HCT116 (cell line): ENCODE results near the gene FALEC. TPM values are rescaled to one million over a fixed set of nuclear protein-coding genes. Genes with fewer than 3 reads are reported as not detected.
"Not testable (repeated sequence)": the region's sequence is repeated elsewhere in the genome, so short reads cannot be mapped to it uniquely, and the experiment has no call there.

ENCODE experiments used
- ATAC-seq: fragments of 200-7000 bp; cut with Tn5 transposase; 2 replicates; pipeline ENCODE4 v1.9.1; 2020; ENCODE audit warnings: mild to moderate bottlenecking, moderate library complexity
- BruUV-seq: library from RNA; stranded (reverse); fragments of 400-500 nt; replicated peaks from 2 replicates; lab custom pipeline; 2021; lab: Mats Ljungman, UMichigan
- CTCF ChIA-PET: fragments of 300-600 bp; sonication (Branson Sonifier 250); formaldehyde crosslinking; loops from one replicate; lab custom pipeline; 2021; ENCODE audit warnings: antibody characterized with exemption; lab: Charles Lee
- POLR2A ChIA-PET: fragments of 300-600, 350-600 bp; sonication (Branson Sonifier 250); formaldehyde crosslinking; loops from one replicate; lab custom pipeline; 2021; ENCODE audit warnings: antibody characterized with exemption; lab: Charles Lee
- RAD21 ChIA-PET, 2 experiments: fragments of 300-600 bp; sonication (Branson Sonifier 250); formaldehyde crosslinking; loops; one replicate each; lab custom pipeline; 2023; ENCODE audit warnings: low total read pairs in 2 of 2; ENCODE audit not compliant: uncharacterized antibody in 2 of 2, unreplicated experiment in 2 of 2, low non-redundant PET in 1 of 2; lab: Charles Lee
- DNase-seq: peaks from one replicate; pipeline ENCODE4 v3.0.0-alpha.2; 2010; ENCODE audit warnings: low read depth, low spot score
- H2AFZ ChIP-seq: fragments of 200-600 bp; shearing (Covaris generic), sonication (generic); 2 replicates; pipeline ENCODE4 v1.6.1; 2017; ENCODE audit warnings: low read depth, mixed run types, mixed read lengths, antibody characterized with exemption, low read length; ENCODE audit not compliant: poor library complexity, severe bottlenecking
- H3K27ac ChIP-seq: 2 replicates; pipeline ENCODE4 v1.5.1; 2012; ENCODE audit warnings: low read depth, low read length
- H3K27me3 ChIP-seq: fragments of 200-600 bp; sonication (generic); 2 replicates; pipeline ENCODE4 v1.6.1; 2016; ENCODE audit warnings: mixed run types, low read length, mixed read lengths; ENCODE audit not compliant: insufficient read depth
- H3K36me3 ChIP-seq, 2 experiments: fragments of 200-500 bp in 1 of 2; fragments of 200-600 bp in 1 of 2; sonication (Bioruptor generic) in 1 of 2; sonication (generic) in 1 of 2; 2 replicates each; pipeline versions ENCODE4 v1.5.1 to v1.6.1; 2014 to 2016; ENCODE audit warnings: low read length in 2 of 2, inconsistent platforms in 1 of 2, mixed read lengths in 1 of 2, mixed run types in 1 of 2; ENCODE audit not compliant: insufficient read depth in 2 of 2, control insufficient read depth in 1 of 2
- H3K4me1 ChIP-seq, 2 experiments: fragments of 200-600 bp in 1 of 2; sonication (generic) in 1 of 2; 2 replicates each; pipeline versions ENCODE4 v1.5.1 to v1.6.1; 2012 to 2017; ENCODE audit warnings: low read length in 2 of 2, inconsistent platforms in 1 of 2, mild to moderate bottlenecking in 1 of 2, mixed read lengths in 1 of 2, mixed run types in 1 of 2, moderate library complexity in 1 of 2; ENCODE audit not compliant: insufficient read depth in 2 of 2, control insufficient read depth in 1 of 2
- H3K4me2 ChIP-seq: fragments of 200-600 bp; sonication (generic); 2 replicates; pipeline ENCODE4 v1.6.1; 2017; ENCODE audit warnings: mixed run types, low read length, mixed read lengths
- H3K4me3 ChIP-seq, 2 experiments: fragments of 200-600 bp in 1 of 2; sonication (generic) in 1 of 2; replicated peaks in 1 of 2; 2 replicates each; pipeline ENCODE4 v1.5.1; 2011 to 2016; ENCODE audit warnings: low read length in 2 of 2, control low read depth in 1 of 2, low read depth in 1 of 2, mild to moderate bottlenecking in 1 of 2, mixed read lengths in 1 of 2, mixed run types in 1 of 2
- H3K79me2 ChIP-seq: fragments of 200-600 bp; sonication (generic); 2 replicates; pipeline ENCODE4 v1.6.1; 2017; ENCODE audit warnings: mild to moderate bottlenecking, mixed run types, low read length, moderate library complexity, mixed read lengths; ENCODE audit not compliant: insufficient read depth
- H3K9ac ChIP-seq: fragments of 200-600 bp; sonication (generic); 2 replicates; pipeline ENCODE4 v1.6.1; 2016; ENCODE audit warnings: low read length, mixed read lengths
- H3K9me2 ChIP-seq: fragments of 200-600 bp; sonication (generic), shearing (Covaris generic); 2 replicates; pipeline ENCODE4 v1.6.1; 2017; ENCODE audit warnings: mixed run types, mild to moderate bottlenecking, moderate library complexity; ENCODE audit not compliant: insufficient read depth
- H3K9me3 ChIP-seq, 2 experiments: fragments of 200-500 bp in 1 of 2; fragments of 200-600 bp in 1 of 2; sonication (Bioruptor generic) in 1 of 2; sonication (generic) in 1 of 2; 2 replicates each; pipeline ENCODE4 v1.6.1; 2014 to 2017; ENCODE audit warnings: low read length in 2 of 2, mixed read lengths in 2 of 2, inconsistent platforms in 1 of 2, low read depth in 1 of 2, mild to moderate bottlenecking in 1 of 2, mixed run types in 1 of 2, moderate library complexity in 1 of 2; ENCODE audit not compliant: control insufficient read depth in 1 of 2, insufficient read depth in 1 of 2
- H4K20me1 ChIP-seq: fragments of 200-600 bp; sonication (generic), shearing (Covaris generic); 2 replicates; pipeline ENCODE4 v1.6.1; 2017; ENCODE audit warnings: mixed run types, mild to moderate bottlenecking, moderate library complexity; ENCODE audit not compliant: insufficient read depth
- EZH2phosphoT487 ChIP-seq: fragments of 200-600 bp; IDR thresholded peaks from 2 replicates; pipeline ENCODE4 v1.6.1; 2018; ENCODE audit warnings: antibody characterized with exemption, borderline replicate concordance
- FOSL1 ChIP-seq: IDR thresholded peaks from 2 replicates; pipeline ENCODE4 v1.6.1; 2012; ENCODE audit warnings: low read depth
- POLR2AphosphoS5 ChIP-seq: IDR thresholded peaks from 2 replicates; pipeline ENCODE4 v1.6.1; 2011; ENCODE audit warnings: mild to moderate bottlenecking, low read depth, low read length, moderate library complexity
- RAD21 ChIP-seq: IDR thresholded peaks from 2 replicates; pipeline ENCODE4 v1.6.1; 2012; ENCODE audit warnings: low read depth, mild to moderate bottlenecking
- SIN3A ChIP-seq: IDR thresholded peaks from 2 replicates; pipeline ENCODE4 v1.6.1; 2012; ENCODE audit warnings: low read depth
- intact Hi-C: fragments of 100-400 bp; cut with micrococcal nuclease; formaldehyde crosslinking; loops from 2 replicates; pipeline ENCODE4 v1.10.0; 2022
- total RNA-seq: library from RNA; stranded (reverse); gene quantifications from one replicate; pipeline ENCODE4 v1.2.1, GENCODE V29; 2021; ENCODE audit not compliant: unreplicated experiment
- TF ChIP-seq, protein P1 (sequence below): IDR thresholded peaks from 2 replicates; pipeline ENCODE4 v1.6.1; 2012
- TF ChIP-seq, protein P2 (sequence below), 3 experiments: fragments of 200-600 bp in 1 of 3; sonication (generic) in 1 of 3; IDR thresholded peaks in 2 of 3; conservative IDR thresholded peaks in 1 of 3; 2 replicates each; pipeline ENCODE4 v1.5.1; 2012 to 2017; ENCODE audit warnings: low read depth in 2 of 3, low read length in 2 of 3, antibody characterized with exemption in 1 of 3, borderline replicate concordance in 1 of 3, control low read depth in 1 of 3, mild to moderate bottlenecking in 1 of 3, mixed read lengths in 1 of 3, mixed run types in 1 of 3, moderate library complexity in 1 of 3; ENCODE audit not compliant: insufficient read depth in 1 of 3
- TF ChIP-seq, protein P3 (sequence below): IDR thresholded peaks from 2 replicates; pipeline ENCODE4 v1.6.1; 2012

The FALEC gene
- total RNA-seq, 1 experiment from 2014 or later = 0.59 TPM

DNA sequence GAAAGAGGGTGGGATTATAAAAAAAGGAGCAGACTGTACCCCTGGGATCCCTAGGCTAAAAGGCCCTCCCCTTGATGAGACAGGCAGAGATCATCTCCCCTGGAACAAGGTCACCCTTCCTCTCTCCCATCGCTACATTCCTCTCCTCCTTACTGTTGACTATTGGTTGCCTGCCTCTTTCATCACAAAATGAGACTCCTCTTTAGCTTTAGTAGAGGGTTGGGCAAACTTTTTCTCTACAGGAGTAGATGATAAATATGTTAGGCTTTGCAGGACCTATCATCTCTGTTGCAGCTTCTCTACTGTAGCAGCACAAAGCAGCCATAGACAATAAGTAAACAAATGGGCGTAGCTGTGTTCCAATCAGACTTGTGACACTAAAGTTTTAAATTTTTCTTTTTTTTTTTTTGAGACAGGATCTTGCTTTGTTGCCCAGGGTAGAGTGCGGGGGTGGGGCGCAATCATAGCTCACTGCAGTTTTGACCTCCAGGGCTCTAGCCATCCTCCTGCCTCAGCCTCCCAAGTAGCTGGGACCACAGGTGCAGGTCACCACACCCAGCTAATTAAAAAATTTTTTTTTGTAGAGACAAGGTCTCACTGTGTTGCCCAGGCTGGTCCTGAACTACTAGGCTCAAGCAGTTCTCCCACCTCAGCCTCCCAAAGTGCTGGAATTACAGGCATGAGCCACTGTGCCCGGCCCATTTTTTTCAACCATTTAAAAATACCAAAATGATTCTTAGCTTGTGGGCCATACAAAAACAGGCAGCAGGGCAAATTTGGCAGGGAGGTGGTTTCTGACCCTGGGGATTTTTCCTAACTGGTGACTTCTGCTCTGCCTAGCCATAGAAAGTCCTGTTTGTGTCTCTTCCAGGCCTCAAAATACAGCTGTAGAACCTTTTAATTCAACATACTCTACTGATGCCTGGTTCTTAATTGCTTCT is 48.8 kb downstream of the FALEC start:
- Histone ChIP-seq H3K79me2 (peaks cover 25% of the 10 kb centered on the region), H3K27me3 (no peaks in the 10 kb centered on the region), H3K4me1 (peaks cover 62 to 76% of the 10 kb centered on the region in 2 experiments), H3K9me3 (no peaks in the 10 kb centered on the region), H4K20me1 (no peaks in the 10 kb centered on the region), H3K4me2 (peak overlapping the region; percentile 99), H3K9me2 (no peaks in the 10 kb centered on the region), H3K36me3 (no peaks in the 10 kb centered on the region), H3K4me3 (no peak overlapping the region), H3K27ac (peak overlapping the region; percentile 95), H3K9ac (peak overlapping the region; percentile 5; the same call in 1 of the 2 replicates), H2AFZ (no peak overlapping the region)
- DNase-seq (no peak), ATAC-seq (no peak)
- ChIA-PET CTCF (interaction anchor here (1.3 to 1.6 kb wide), 2 partner anchors 248 to 432 kb away, joined by 3 to 5 read pairs; no protein-coding TSS in a partner anchor), POLR2A (interaction anchor here (0.6 to 6.6 kb wide), 5 partner anchors 7 to 79 kb away, joined by 3 to 41 read pairs (median 5); partner anchors contain the start of genes ENSA and MCL1), RAD21 (no interaction called here)
- intact Hi-C loops = loop anchor here (5.0 to 10.0 kb wide), 3 partner anchors 130 to 443 kb away; partner anchors contain the start of genes GOLPH3L, MINDY1 and PRUNE1
- no TSS peak for BruUV-seq
- TF ChIP-seq, protein P1, sequence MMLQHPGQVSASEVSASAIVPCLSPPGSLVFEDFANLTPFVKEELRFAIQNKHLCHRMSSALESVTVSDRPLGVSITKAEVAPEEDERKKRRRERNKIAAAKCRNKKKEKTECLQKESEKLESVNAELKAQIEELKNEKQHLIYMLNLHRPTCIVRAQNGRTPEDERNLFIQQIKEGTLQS = no peak
- TF ChIP-seq, protein P2, sequence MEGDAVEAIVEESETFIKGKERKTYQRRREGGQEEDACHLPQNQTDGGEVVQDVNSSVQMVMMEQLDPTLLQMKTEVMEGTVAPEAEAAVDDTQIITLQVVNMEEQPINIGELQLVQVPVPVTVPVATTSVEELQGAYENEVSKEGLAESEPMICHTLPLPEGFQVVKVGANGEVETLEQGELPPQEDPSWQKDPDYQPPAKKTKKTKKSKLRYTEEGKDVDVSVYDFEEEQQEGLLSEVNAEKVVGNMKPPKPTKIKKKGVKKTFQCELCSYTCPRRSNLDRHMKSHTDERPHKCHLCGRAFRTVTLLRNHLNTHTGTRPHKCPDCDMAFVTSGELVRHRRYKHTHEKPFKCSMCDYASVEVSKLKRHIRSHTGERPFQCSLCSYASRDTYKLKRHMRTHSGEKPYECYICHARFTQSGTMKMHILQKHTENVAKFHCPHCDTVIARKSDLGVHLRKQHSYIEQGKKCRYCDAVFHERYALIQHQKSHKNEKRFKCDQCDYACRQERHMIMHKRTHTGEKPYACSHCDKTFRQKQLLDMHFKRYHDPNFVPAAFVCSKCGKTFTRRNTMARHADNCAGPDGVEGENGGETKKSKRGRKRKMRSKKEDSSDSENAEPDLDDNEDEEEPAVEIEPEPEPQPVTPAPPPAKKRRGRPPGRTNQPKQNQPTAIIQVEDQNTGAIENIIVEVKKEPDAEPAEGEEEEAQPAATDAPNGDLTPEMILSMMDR (IDR thresholded peaks at IDR 0.05 in 2 of 3, conservative IDR thresholded peaks at IDR 0.05 in 1 of 3; ENCODE audit: borderline replicate concordance in 1 of 3, insufficient read depth in 1 of 3, low read depth in 2 of 3, low read length in 2 of 3) = no peak
- TF ChIP-seq FOSL1 = no peak
- TF ChIP-seq, protein P3, sequence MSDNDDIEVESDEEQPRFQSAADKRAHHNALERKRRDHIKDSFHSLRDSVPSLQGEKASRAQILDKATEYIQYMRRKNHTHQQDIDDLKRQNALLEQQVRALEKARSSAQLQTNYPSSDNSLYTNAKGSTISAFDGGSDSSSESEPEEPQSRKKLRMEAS = no peak
- TF ChIP-seq RAD21 = no peak
- no peak; the same call in 1 of the 2 replicates for TF ChIP-seq POLR2AphosphoS5
- TF ChIP-seq EZH2phosphoT487 = no peak
- no peak for TF ChIP-seq SIN3A

DNA sequence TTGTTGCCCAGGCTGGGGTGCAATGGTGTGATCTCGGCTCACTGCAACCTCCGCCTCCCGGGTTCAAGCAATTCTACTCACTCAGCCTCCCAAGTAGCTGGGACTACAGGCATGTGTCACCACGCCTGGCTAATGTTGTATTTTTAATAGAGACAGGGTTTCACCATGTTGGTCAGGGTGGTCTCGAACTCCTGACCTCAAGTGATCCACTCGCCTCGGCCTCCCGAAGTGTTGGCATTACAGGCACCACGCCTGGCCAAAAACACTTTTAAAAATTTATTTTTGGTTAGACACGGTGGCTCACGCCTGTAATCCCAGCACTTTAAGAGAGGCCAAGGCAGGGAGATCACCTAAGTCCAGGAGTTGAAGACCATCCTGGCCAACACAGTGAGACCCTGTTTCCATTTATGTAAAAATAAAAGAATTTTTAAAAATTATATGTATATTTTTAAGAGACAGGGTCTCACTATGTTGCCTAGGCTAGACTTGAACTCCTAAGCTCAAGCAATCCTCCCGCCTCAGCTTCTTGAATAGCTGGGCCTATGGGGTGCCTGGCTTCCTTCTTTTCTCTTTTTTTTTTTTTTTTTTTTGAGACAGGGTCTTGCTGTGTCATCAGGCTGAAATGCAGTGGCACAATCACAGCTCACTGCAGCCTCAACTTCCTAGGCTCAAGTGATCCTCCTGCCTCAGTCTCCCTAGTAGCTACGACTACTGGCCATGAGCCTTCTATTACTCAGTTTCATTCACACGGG is 49.9 kb downstream of the FALEC start:
- RAD21 ChIA-PET = not testable (repeated sequence)

More for the DNA sequence above, 49.9 kb downstream of the FALEC start:
- CTCF ChIA-PET, H2AFZ ChIP-seq, H3K36me3 ChIP-seq, BruUV-seq, H3K9me2 ChIP-seq, H4K20me1 ChIP-seq, H3K9ac ChIP-seq, DNase-seq, H3K9me3 ChIP-seq, ATAC-seq, H3K4me2 ChIP-seq, H3K27ac ChIP-seq, H3K4me3 ChIP-seq, H3K27me3 ChIP-seq: not testable (repeated sequence)
- Histone ChIP-seq H3K79me2 (peaks cover 26% of the 10 kb centered on the region), H3K4me1 (peaks cover 67 to 79% of the 10 kb centered on the region in 2 experiments)
- intact Hi-C loops = loop anchor here (10.0 kb wide), 1 partner anchor 129 kb away; the partner anchor contains the start of gene GOLPH3L
- POLR2A ChIA-PET = interaction anchor here (0.6 to 6.6 kb wide), 3 partner anchors 6 to 314 kb away, joined by 3 to 41 read pairs (median 39); partner anchors contain the start of gene MCL1
